DMS79 (cell line): ENCODE measurements around the gene CRHR2.

Source experiments
- DNase-seq: peaks from one replicate; lab custom pipeline; 2025; lab: John Stamatoyannopoulos, UW

Gene CRHR2

DNA sequence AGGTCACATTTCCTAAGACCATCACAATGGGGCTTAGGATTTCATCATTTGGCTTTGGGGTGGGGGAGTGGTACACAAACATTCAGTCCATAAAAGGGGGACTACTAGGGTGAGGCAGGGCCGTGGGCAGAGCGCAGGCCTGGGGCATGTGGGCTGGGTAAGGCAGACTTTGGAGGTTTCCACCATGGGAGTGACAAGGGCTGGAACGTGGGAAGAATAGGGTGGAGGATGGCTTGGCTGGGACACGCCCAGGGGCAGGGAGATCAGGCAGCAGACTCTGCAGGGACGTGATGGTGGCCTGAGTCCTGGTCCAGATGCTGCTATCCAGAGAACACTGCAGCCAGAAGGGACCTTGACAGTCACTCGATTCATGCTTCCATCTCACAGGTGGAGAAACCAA lies 24.7 kb upstream of the CRHR2 start:
- no peak for DNase-seq

DNA sequence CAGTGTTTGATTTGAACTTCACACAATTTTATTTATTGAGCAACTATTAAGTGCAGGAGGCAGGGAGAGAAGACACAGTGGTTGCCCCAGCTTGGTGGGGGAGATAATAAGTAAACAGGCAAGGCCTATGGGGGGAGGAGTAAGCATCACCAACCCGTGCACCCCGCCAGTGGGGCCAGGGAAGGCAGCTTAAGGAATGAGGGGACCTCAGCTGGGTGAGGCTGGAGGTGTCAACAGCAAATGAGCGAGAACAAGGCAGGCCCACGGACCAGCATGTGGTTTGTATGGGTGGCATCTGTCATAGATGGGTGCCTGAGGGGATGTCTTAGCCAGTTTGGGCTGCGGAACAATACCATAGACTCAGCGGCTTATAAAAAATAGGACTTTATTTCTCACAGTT lies 24.1 kb upstream of the CRHR2 start:
- DNase-seq: no peak

DNA sequence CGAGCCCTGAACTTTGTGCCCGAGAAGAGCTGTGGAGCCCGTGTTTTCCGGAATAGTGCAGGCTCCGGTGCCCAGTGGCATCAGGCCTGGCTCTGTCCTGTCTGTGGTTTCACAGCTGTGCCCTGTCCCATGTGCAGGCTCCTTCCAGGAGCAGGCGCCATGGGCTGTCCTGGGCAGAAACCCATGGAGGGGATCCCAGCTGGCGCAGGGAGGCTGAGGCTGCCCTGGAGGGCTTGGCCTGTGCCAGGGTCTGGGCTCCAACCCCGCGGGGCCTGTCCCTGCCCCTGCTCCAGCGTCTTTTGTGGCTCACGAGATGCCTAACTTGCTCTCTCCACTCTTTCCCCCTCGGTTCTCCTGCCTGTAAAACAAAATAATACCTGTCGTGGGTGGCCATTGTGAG lies 23.3 kb upstream of the CRHR2 start:
- no peak for DNase-seq

DNA sequence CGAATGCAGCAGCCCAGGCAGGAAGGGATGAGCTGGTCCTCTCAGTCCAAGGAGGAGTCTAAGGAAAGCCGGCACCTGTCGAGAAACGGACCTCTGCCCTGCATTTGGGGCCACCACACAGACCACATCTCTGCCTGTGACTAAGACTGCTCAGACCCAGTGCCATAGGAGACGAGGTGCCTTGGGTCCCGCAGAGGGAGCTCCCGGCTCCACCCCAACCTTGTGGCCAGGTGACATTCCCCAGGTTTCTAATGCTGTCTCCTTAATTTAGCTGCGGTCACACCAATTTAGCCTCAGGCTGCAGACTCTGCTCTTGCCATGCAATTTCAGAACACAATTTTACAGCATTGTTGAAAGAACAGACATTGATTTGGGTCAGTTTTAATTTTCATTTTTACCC lies 22.8 kb upstream of the CRHR2 start:
- no peak for DNase-seq

DNA sequence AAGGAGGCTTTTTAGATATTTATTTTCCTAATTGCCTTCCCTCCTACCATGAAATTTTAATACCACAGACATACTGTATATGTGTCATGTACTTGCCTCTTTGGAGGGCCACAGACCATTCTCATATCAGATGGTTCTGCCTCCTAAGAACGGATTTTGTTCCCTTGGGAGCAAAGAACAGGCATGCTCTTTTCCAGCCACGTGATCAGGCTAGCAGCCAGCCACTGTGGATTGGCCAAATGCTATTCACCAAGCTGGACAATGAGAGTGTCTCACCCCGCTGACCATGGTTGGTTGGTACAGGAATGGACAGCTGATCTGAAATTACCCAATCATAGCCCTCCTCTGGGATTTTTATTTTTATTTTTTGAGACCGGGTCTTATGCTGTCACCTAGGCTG lies 21.5 kb upstream of the CRHR2 start:
- no peak for DNase-seq

DNA sequence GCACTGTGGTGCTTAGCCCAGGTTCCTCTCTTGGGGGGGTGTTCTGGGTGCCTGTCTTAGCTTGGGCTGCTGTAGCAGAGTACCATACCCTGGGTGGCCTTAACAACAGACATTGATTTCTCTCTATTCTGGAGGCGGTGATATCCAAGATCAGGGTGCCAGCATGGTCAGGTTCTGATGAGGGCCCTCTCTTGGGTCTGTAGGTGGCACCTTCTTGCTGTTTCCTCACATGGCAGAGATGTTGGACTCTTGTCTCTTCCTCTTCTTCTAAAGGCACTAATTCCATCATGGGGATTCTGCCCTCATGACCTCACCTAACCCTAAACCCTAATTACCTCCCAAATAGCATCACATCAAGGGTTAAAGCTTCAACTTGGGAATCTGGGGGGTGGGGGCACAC lies 19.9 kb upstream of the CRHR2 start:
- no peak for DNase-seq

DNA sequence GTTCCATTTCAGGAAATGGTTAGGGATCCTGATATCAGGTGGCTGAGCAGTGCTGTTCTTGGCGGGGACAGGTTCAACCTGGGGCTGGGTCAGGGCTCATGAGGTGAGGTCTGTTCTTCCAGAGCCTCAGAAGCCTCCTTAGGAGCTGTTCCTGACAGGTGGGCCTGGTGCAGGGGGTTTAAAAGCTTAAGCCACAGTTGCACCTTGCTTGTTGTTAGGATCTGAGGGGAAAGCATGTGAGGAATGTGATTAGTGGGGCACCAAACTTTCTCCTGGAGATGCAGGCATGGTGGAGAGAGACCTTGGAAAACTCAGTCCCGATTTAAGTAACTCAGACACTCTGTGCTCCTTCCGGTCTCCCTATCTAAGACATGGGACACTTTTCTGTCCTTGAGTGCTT lies 18.7 kb upstream of the CRHR2 start:
- no peak for DNase-seq

DNA sequence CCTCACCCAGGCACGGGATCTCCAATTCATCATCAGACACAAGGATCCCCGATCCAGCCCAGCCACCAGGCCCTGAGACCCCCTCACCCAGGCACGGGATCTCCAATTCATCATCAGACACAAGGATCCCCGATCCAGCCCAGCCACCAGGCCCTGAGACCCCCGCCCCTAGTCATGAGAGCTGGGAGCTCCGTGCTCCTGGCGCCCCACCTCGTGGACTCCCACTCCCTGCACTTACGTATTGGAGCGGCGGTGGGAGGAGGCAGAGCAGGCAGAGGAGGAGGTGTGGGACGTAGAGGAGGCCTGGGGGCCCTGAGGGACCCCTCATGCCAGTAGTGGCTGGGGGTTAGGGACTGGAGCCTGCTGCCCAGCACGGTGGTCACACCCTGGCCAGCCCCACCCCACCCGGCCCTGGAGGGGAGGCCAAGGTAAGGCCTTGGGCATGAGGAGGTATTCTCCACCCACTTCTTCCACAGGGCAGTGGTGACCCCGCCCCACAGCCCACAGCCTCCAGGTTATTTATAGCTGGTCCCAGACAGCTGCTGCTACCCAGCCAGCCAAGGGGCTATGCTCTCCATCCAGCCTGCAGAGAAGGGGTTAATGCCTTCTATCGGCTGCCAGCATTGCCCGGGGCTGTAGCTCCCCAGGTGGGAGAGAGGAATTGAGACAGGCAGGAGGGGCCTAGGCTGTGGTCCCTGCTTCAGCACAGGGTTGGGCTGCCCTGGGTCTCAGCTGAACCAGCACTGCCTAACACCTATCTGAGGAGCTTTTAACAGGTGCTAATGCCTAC lies 17.6 kb upstream of the CRHR2 start:
- no peak for DNase-seq

DNA sequence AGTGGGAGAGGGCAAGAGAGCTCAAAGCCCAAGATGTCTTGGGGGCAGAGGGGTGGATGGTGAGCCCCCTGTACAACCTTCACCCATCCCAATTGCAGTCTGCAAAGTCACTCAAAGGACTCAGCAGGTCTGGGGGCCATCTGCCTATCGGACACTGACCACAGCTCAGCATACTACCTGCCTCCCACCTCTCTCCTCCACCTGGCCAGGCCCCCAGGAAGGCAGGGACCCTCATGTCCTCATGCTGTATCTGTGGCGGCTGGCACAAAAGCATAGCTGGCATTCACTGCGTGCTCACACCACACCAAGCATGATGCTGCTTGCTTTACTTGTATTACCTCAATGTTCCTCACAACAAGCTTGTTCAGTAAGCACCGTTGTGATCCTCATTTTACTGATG lies 16.2 kb upstream of the CRHR2 start:
- DNase-seq: no peak

DNA sequence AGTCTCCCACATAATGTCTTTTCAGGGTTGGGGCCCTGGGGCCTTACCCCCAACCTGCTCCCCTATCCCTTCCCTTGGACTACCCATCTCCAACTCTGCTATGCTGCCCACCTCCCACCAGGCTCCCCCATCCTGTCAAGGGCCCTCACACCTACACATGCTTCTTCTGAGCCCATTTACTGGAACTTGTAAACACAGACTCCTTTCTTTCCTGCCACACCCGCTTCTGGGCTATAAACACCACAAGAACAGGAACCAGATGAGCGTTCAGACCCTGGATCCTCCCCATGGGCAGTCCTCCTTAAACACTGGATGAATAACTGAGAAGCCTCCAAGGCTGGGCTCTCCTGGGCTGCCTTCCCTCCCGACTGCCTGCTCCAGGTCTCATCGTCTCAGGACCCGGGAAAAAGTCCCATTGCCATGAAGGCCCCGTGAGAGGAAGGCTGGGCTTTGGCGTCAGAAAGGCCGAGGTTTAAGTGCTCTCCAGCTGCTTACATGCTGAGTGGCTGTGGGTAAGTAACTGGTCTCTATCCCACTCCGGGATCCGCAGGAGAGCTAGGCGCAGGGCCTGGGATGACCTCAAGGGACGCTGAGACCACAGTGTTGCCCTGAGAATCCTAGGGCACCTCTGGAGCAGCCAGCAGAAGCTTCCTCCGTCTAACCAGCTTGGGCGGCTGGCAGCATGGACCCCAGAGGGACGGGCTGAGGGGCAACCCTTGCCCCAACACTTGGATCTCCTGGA lies 15.6 kb upstream of the CRHR2 start:
- DNase-seq: no peak

DNA sequence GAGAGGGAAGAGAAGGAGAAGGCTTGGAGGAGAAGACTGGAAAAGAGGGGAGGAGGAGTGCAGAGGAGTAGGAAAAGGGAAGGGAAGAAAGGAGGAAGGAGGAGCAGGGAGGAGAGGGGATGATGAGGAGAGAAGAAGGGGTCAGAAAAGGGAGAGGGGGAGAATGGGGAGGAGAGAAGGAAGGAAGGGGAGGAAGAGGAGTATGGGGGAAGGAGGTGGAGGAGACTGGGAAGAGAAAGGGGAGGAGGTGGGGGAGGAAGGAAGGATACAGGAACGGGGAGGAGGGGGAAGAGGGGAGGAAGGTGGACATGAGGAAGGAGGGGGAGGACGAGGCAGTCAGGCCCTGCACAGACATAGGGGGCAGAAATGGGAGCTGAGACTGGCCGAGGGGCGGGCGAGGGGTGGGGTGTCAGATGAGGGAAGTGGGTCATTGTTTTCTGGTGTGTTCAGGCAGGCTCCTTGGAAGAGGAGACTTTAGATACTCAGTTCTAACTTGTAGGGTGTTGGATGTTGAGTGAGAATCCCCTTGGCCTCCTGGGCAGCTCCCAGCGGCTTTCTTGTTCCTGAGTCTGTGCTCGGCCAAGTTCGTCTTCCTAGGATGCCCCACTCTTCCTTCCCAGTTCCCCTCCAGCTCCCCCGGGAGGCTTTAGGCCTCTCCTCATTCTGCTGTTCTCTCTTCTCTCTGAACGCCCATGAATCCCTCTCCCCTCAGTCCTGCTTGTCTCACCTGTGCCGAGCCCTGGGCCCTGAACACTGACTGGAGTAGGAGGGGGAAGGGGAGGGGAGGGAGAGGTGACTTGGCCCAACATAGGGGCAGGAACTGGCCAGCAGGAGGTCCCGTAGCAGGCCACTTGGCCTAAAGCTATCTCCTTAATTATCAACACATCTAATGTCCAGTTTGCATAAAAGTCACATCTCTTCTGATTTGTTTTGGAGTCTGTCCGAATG lies 12.8 kb upstream of the CRHR2 start:
- DNase-seq: no peak

DNA sequence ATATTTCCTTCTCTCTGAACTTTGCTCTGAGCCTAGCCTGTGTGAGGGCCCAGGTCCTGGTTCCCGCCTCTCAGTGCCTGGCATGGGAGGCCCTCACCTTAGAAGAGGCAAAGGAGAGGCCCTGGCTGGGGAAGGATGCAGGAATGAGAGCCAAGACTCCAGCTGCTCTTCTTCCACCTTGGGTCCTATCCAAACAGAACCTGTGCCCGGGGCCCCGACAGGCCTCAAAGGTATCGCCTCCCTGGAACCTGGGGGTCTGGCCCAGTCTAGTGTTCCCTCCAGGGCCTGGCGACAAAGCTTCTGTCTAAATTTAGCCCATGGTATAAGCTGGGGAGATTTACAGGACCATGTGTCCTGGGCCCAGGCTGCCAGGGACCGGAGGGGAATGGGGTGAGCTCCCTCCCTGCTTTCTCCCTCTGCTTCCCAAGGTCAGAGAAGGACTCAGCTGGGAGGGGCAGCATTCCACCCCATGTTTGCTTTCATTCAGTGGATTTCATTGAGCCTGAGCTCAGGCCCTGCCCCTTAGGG lies 12.0 kb upstream of the CRHR2 start:
- DNase-seq: no peak

DNA sequence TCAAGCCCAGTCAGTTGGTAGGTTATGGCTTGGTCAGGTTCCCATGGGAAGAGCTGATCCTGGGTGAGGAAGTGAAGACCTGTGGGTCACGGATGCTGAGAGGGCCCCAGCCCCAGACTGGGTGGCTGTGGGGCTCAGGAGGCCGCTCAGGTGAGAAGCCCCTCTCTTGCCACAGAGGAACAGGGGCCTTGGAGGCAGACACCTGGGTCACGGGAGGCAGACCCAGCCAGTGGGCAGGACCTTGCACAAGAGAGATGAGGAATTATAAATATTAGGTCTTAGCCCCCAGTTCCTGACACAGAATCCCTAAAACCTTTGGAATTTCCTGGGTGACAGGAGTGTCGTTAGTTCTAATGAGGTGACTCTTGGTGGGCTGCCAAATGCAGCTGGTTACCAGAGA lies 10.6 kb upstream of the CRHR2 start:
- no peak for DNase-seq

DNA sequence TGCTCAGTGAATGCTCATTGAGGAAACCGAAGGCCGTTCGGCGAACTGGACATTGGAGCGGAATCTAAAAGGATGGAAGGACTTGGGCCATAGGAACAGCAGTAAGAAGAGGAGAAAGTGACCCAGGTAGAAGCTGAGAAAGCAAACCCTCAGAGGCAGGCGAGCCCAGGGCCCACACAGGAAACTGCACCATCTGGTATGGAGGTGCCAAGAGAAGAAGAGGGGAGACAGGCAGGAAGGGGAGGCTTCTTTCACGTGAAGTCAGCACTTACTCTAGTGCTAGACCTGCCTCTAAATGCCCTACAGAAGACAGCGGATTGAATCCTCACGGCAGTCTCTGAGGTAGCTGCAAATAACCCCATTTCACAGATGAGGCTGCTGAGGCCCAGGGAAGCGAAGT lies 10.2 kb upstream of the CRHR2 start:
- DNase-seq: no peak

DNA sequence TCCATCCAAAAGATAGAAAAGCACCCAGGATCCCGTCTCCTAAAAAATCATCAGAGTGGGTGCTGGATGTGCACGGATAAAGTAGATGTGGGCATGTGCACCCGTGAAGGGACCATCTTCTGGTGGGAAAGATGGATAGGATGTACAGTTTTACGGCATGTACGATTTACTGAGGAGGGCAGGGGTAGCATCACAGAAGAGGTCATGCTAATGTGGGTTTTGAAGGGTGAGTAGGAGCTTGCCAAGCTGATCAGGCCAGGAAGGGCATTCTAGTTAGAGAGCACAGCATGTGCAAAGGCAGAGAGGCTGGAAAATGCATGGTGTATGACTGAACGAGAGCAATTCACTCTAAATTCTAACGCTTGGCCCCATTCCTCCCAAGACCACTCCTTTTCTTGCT lies 7.8 kb upstream of the CRHR2 start:
- DNase-seq: no peak

DNA sequence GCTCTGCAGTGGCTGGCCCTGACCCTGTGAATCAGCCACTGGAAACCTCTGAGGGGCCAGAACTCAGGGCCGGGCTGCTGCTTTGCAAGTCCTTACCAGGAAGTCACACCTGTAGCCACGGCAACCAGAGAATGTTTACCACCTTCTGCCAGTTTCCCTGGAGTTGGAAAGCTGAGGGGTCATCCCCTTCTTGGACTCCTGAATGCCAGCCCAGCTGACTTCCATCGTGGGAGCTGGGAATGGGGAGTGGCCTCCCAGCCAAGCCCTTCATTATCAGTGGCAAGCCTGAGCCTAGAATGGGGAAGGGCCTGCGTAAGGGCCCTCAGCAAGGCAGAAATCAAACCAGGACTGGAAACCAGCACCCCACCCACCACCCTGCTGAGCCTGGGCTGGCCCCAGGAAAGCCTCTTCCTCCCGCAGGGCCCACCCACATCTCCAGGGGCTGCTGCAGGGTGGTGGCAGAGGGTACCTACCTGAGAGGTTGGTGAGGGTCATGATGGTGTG lies 6.5 kb upstream of the CRHR2 start:
- DNase-seq: no peak

DNA sequence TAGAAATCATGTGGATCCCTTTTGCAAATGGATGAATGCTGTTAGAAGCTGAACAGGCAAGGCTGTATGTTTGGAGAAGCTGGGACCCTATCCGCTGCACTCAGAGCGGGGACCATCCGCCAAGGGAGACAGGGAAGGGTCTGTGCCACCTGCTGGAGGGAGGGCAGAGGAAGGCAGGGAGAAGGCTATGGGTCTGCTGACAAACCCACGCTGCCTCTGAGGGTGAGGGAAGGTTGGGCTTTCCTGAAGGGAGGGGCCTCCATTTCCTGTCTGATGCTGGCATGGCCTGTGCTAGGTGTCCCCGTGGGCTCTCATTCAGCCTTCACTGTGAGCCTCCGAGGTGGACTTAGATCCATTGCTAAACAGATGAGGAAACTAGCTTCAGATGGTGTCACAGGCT lies 5.3 kb upstream of the CRHR2 start:
- DNase-seq: no peak

DNA sequence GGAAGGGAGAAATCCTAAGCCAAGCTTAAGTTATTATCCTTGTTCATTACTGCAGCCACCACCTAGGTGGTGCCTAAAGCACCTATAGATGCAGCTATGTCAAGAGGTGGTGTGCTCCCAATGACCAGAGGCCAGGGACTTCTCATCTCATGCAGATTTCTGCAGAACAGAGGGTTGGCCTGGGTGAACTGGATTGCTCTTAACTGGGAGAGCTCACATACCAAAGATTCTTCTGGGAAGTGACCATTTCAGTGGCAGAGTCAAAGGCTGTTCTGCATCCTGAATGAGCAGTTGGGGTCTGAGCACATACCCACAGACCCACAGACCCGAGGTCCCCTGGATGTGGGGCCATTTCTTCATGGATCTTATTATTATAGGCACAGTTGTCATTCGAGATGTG lies 2.1 kb upstream of the CRHR2 start:
- no peak for DNase-seq

DNA sequence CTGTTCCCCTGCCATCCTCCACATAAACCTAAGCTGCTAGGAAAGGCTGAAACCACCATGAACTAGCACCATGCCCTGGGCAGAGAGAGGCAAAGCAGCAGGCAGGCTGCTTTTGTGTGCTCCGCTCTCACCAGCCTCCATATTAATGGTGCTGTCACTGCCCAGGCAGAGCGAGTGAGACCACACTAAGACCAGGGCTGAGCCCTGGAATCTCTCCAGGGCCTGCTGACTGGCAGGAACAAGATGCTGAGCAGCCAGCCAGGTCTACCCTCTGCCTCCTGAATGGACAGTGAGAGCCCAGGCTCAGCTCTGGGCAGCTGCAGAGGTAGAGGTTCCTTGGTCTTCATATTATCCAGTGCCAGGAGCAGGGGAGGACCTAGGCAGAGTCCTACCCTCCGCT lies 1.6 kb upstream of the CRHR2 start:
- DNase-seq: no peak

DNA sequence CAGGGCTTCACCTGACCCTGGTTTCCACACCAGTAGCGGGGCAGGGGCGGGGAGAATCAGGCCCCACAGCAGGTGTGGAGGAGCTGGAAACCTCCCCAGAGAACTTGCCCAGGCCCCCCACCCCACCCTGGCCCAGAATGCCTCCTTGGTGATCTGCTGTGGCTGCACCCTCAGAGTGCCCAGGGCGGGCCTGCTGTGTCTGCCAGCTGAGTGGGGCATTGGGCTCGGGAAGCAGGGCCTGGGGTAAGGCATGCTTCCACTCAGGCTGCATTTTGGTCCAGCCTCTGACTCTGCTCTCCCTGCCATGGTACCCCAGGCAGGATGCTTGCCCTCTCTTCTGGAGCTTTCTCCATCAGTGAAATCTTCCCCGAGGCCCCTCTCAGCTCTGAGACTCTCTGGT lies 1.1 kb upstream of the CRHR2 start:
- no peak for DNase-seq

DNA sequence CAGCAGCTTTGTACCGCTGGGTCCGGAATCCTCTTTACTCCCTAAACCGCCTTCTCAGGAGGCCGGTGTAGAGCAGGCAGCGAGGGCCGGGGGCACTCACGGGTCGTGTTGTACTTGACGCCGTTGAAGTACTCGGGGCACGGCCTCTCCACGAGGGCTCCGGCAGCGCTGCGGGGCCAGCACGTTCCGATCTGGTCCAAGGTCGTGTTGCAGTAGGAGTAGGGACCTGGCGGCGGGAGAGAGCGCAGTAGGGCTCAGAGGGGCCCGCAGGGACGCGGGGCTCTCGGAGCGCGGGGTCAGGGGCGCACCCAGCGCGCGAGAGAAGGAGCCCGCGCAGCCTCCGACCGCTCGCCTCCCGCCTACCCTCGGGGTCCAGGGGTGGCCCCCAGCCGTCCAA lies 443 bp downstream of the CRHR2 start:
- no peak for DNase-seq

DNA sequence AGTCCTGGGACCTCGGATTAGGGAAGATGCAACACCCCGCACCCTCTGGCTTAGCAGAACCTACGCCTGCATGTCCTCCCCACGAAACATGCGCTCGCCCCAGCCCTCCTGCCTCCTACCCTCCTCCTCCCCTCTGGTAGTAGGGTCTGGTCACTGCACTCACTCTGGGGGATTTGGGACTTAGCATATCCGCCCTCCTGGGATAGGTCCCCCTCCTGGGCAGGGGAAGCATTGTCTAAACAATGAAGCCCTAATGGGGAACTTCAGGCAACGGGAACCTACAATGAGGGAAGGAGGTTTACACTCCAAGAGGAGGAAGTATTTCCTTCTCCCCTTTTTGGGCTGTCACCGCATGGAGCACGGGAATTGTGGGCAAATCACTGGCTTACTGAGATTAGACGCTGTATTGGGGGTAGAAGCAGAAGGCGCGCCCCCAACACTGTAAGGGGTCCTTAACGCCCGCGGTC lies 892 bp downstream of the CRHR2 start:
- DNase-seq: no peak
